Measurements from ENCODE around the gene SPRED2. TPM values are rescaled to one million over a fixed set of nuclear protein-coding genes. Genes with fewer than 3 reads are reported as not detected.

The SPRED2 gene
- total and polyA plus RNA-seq, 2 of the 8 experiments (the other 6 are each of a cell fraction or from before 2014, with no cell fraction given) = 15.3 to 22.5 TPM

- POLR2A ChIA-PET (ENCODE audit: partially characterized antibody) = no interaction called here
- peaks cover 0 to 2% of the 10 kb centered on the region in 2 experiments; a peak in 1 of 4 replicates for H3K79me2 ChIP-seq (ENCODE audit: control insufficient read depth in 1 of 2, insufficient read depth in 2 of 2, low read length in 2 of 2)
Measured at GRCh38 chr2:65360441-65360840, 72.0 kb downstream of the SPRED2 start.

More at GRCh38 chr2:65360441-65360840, 72.0 kb downstream of the SPRED2 start:
- no peak overlapping the region for H3K56ac ChIP-seq (replicated peaks; ENCODE audit: insufficient read length, low read depth, low read length)
- H3K4me3 ChIP-seq (ENCODE audit: extremely low read depth in 1 of 4, insufficient read depth in 2 of 4, low read depth in 3 of 4, low read length in 4 of 4) = no peak overlapping the region
- FAIRE-seq (no peak), DNase-seq (ENCODE audit: low read depth in 1 of 2, low spot score in 2 of 2) (no peak)
- H3K9ac ChIP-seq (replicated peaks in 1 of 4; ENCODE audit: extremely low read depth in 1 of 4, low read depth in 3 of 4, low read length in 3 of 4) = no peak overlapping the region
- peaks cover 0 to 7% (median 0%) of the 10 kb centered on the region in 4 experiments; a peak in 1 of 7 replicates for H3K4me1 ChIP-seq (replicated peaks in 1 of 4; ENCODE audit: control insufficient read depth in 3 of 4, insufficient read depth in 4 of 4, low read length in 3 of 4)
- H2BK120ac ChIP-seq (replicated peaks; ENCODE audit: low read depth, low read length) = no peak overlapping the region
- H4K8ac ChIP-seq (ENCODE audit: extremely low read depth, insufficient read depth, low read length) = no peak overlapping the region
- TF ChIP-seq BRCA1 (IDR thresholded peaks at IDR 0.05; ENCODE audit: low read depth, low read length) = no peak
- TF ChIP-seq SAP30 (IDR thresholded peaks at IDR 0.05; ENCODE audit: insufficient read depth, insufficient replicate concordance, low read length) = no peak
- no peak for TF ChIP-seq RNF2 (IDR thresholded peaks at IDR 0.05; ENCODE audit: borderline replicate concordance, low read depth, low read length, missing control alignments, poor library complexity, severe bottlenecking)
- no peak for TF ChIP-seq ATF3 (IDR thresholded peaks at IDR 0.05; ENCODE audit: insufficient read depth, low read depth, low read length)
- no peak for TF ChIP-seq GTF2F1 (IDR thresholded peaks at IDR 0.05; ENCODE audit: borderline replicate concordance, low read depth, low read length)
- TF ChIP-seq CHD2 (IDR thresholded peaks at IDR 0.05; ENCODE audit: low read length) = no peak
- no peak for TF ChIP-seq TBP (IDR thresholded peaks at IDR 0.05; ENCODE audit: low read depth, low read length)
- no peak for TF ChIP-seq SP4 (IDR thresholded peaks at IDR 0.05; ENCODE audit: low read length)
- no peak for TF ChIP-seq BACH1 (IDR thresholded peaks at IDR 0.05; ENCODE audit: low read length)
- TF ChIP-seq RBBP5 (IDR thresholded peaks at IDR 0.05; ENCODE audit: borderline replicate concordance, low read depth, low read length) = no peak
- TF ChIP-seq CBX8 (IDR thresholded peaks at IDR 0.05; ENCODE audit: borderline replicate concordance, low read depth, low read length) = no peak
- no peak for TF ChIP-seq SP2 (IDR thresholded peaks at IDR 0.05; ENCODE audit: low read length)
- no peak for TF ChIP-seq TAF7 (optimal IDR thresholded peaks at IDR 0.05; ENCODE audit: borderline replicate concordance, low read depth, low read length)
- no peak overlapping the region for H3K27ac ChIP-seq (ENCODE audit: low read depth, low read length)
- no peak overlapping the region for H2AK5ac ChIP-seq (ENCODE audit: low read depth, low read length)
- no peak overlapping the region for H2AFZ ChIP-seq (ENCODE audit: low read length)
- no peak overlapping the region for H3K4me2 ChIP-seq (ENCODE audit: insufficient read depth in 1 of 2, low read depth in 2 of 2, low read length in 2 of 2)
- H3K27me3 ChIP-seq (replicated peaks in 1 of 4; ENCODE audit: control insufficient read depth in 3 of 4, extremely low read depth in 1 of 4, insufficient read depth in 3 of 4, low read length in 3 of 4) = no peaks in the 10 kb centered on the region
- no peak overlapping the region for H2BK12ac ChIP-seq (ENCODE audit: low read depth, low read length)
- H3K18ac ChIP-seq (ENCODE audit: extremely low read depth, low read length) = no peak overlapping the region
- H3K23me2 ChIP-seq (ENCODE audit: low read depth, low read length) = no peaks in the 10 kb centered on the region
- WGBS, 2 experiments (ENCODE audit: extremely low coverage in 1 of 2, insufficient coverage in 1 of 2, insufficient read length in 1 of 2, insufficient replicate concordance in 2 of 2, low coverage in 1 of 2, low lambda C conversion rate in 2 of 2, missing lambda C conversion rate in 1 of 2) = 90% methylated on average over 6 of the region's 6 CpGs; no CpG with 5 or more reads in 1 of the 2 experiments
- no peak overlapping the region for H2BK5ac ChIP-seq (ENCODE audit: low read depth, low read length)
- H3K14ac ChIP-seq (ENCODE audit: insufficient read length) = no peak overlapping the region
- H4K20me1 ChIP-seq (replicated peaks in 1 of 2; ENCODE audit: control insufficient read depth in 1 of 2, insufficient read depth in 2 of 2, low read length in 2 of 2) = peaks cover 3 to 10% of the 10 kb centered on the region in 2 experiments
- H3K9me3 ChIP-seq (ENCODE audit: insufficient read depth in 2 of 2, low read depth in 1 of 2, low read length in 1 of 2) = no peaks in the 10 kb centered on the region
- no peaks in the 10 kb centered on the region for H3K36me3 ChIP-seq (ENCODE audit: control insufficient read depth in 2 of 4, insufficient read depth in 4 of 4, low read length in 3 of 4)
- CTCF ChIA-PET (ENCODE audit: partially characterized antibody) = no interaction called here
- no peak overlapping the region for H3K23ac ChIP-seq (ENCODE audit: insufficient read length)
- no peak overlapping the region for H2BK15ac ChIP-seq (ENCODE audit: low read length)
- H4K5ac ChIP-seq (ENCODE audit: insufficient read length, low read depth, low read length) = no peak overlapping the region
- no peak overlapping the region for H4K91ac ChIP-seq (replicated peaks; ENCODE audit: insufficient read length, low read length)
- H3K4ac ChIP-seq (replicated peaks; ENCODE audit: insufficient read length, low read depth, low read length) = no peak overlapping the region
- H3K79me1 ChIP-seq (ENCODE audit: low read depth, low read length) = 0 out of 2 replicates have a peak, but pooled peaks cover 2% of the 10 kb centered on the region
- H2BK20ac ChIP-seq (ENCODE audit: low read length) = no peak overlapping the region

Measured in H1 (cell line).